ENCODE measurements around the gene ECHS1. TPM values are rescaled to one million over a fixed set of nuclear protein-coding genes. Genes with fewer than 3 reads are reported as not detected.
A peak's percentile ranks its signal among the peaks of the same experiment; 100 is the strongest.

The ECHS1 gene
- total RNA-seq, 1 experiment from 2014 or later: 58.0 TPM

DNA sequence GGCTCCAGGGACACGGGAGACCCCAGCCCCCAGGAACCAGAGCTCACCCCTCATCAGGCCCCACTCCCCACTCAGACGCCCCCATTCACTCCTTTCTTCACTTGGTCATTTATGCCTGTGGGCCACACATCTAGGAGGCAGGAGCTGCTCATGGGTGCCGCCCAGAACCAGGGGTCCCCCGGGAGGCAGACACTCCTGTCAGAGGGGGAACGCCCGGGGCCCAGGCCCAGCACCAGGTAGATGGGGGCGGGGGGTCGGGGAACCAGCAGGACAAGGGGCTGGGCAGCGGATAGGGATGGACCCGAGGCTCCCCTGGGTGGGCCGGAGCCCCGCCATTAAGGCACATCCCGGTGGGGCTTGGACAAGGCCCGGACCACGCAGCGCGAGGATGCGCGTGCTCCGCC is 48.3 kb downstream of the ECHS1 start (continued):
- TF ChIP-seq RAD21 (IDR thresholded peaks at IDR 0.05; ENCODE audit: low read depth): no peak

DNA sequence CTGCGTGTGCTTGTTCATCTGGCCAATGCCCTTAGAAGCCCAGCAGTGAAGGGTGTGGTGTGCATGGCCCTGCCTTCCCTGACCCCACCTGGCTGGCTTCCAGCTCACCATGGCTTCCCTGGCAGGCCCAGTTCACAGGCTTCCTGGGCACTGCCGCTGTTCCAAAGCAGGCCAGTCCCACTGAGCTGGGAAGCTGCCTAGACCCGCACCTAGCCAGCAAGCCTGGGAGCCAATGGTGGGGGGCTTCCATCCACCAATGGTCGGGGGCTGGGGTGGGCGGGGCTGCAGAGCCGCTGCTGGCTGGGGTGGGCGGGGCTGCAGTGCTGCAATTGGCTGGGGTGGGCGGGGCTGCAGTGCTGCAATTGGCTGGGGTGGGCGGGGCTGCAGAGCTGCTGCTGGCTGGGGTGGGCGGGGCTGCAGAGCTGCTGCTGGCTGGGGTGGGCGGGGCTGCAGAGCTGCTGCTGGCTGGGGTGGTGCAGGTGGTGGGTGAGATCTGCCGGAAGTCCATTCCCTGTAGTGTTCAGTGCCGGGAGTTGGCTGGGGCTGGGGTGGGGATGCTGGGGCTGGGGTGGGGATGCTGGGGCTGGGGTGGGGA is 48.9 kb downstream of the ECHS1 start:
- H3K4me2 ChIP-seq (ENCODE audit: low read length): peak overlapping the region; percentile 65
- CTCF ChIA-PET: interaction anchor here (1.0 kb wide), 1 partner anchor 11 kb away, joined by 3 read pairs; no protein-coding TSS in a partner anchor

More for the DNA sequence above, 48.9 kb downstream of the ECHS1 start:
- intact Hi-C loops (cut with micrococcal nuclease): no loop called here
- Histone ChIP-seq H2AFZ (ENCODE audit: low read depth, low read length, poor library complexity, severe bottlenecking) (no peak overlapping the region), H3K79me2 (ENCODE audit: insufficient read depth, low read length) (no peaks in the 10 kb centered on the region), H3K27ac (ENCODE audit: low read depth, low read length) (no peak overlapping the region; the same call in 1 of the 2 replicates), H4K20me1 (ENCODE audit: insufficient read depth) (no peaks in the 10 kb centered on the region), H3K9ac (ENCODE audit: low read length) (no peak overlapping the region), H3K4me1 (ENCODE audit: control insufficient read depth in 1 of 2, insufficient read depth in 2 of 2, low read length in 2 of 2) (peaks cover under 1 to 17% of the 10 kb centered on the region in 2 experiments), H3K36me3 (ENCODE audit: control insufficient read depth in 1 of 2, insufficient read depth in 2 of 2, low read length in 2 of 2) (no peaks in the 10 kb centered on the region), H3K27me3 (ENCODE audit: insufficient read depth, low read length) (no peaks in the 10 kb centered on the region), H3K4me3 (replicated peaks in 1 of 2; ENCODE audit: low read depth in 1 of 2, low read length in 2 of 2) (peak overlapping the region in 1 of 2 experiments; percentile 19; a peak in 1 of 4 replicates), H3K9me3 (ENCODE audit: control insufficient read depth in 1 of 2, insufficient read depth in 1 of 2, low read depth in 1 of 2, low read length in 2 of 2) (no peaks in the 10 kb centered on the region), H3K9me2 (ENCODE audit: insufficient read depth) (no peaks in the 10 kb centered on the region)
- RAD21 ChIA-PET (ENCODE audit: low non-redundant PET in 1 of 2, low total read pairs in 2 of 2, uncharacterized antibody in 2 of 2, unreplicated experiment in 2 of 2): no interaction called here
- BruUV-seq (replicated peaks): no TSS peak
- POLR2A ChIA-PET: interaction anchor here (0.6 to 1.2 kb wide), 2 partner anchors 9 to 357 kb away, joined by 4 to 5 read pairs; no protein-coding TSS in a partner anchor
- ATAC-seq: peak; percentile 83
- no peak for DNase-seq (ENCODE audit: low read depth, low spot score)
- TF ChIP-seq SIN3A (IDR thresholded peaks at IDR 0.05; ENCODE audit: low read depth) (no peak), EGR1 (IDR thresholded peaks at IDR 0.05; ENCODE audit: low read depth) (no peak), EZH2 (IDR thresholded peaks at IDR 0.05) (no peak), FOSL1 (IDR thresholded peaks at IDR 0.05; ENCODE audit: low read depth) (no peak), SRF (IDR thresholded peaks at IDR 0.05; ENCODE audit: low read depth) (no peak), ZFX (IDR thresholded peaks at IDR 0.05) (no peak), ELF1 (IDR thresholded peaks at IDR 0.05; ENCODE audit: borderline replicate concordance, low read depth) (no peak), JUND (IDR thresholded peaks at IDR 0.05) (no peak), ZNF274 (IDR thresholded peaks at IDR 0.05; ENCODE audit: low read depth, low read length) (no peak), POLR2A (IDR thresholded peaks at IDR 0.05; ENCODE audit: borderline replicate concordance, extremely low read depth, insufficient read depth, insufficient read length) (no peak), EZH2phosphoT487 (IDR thresholded peaks at IDR 0.05; ENCODE audit: borderline replicate concordance) (no peak)
- TF ChIP-seq, protein P1, sequence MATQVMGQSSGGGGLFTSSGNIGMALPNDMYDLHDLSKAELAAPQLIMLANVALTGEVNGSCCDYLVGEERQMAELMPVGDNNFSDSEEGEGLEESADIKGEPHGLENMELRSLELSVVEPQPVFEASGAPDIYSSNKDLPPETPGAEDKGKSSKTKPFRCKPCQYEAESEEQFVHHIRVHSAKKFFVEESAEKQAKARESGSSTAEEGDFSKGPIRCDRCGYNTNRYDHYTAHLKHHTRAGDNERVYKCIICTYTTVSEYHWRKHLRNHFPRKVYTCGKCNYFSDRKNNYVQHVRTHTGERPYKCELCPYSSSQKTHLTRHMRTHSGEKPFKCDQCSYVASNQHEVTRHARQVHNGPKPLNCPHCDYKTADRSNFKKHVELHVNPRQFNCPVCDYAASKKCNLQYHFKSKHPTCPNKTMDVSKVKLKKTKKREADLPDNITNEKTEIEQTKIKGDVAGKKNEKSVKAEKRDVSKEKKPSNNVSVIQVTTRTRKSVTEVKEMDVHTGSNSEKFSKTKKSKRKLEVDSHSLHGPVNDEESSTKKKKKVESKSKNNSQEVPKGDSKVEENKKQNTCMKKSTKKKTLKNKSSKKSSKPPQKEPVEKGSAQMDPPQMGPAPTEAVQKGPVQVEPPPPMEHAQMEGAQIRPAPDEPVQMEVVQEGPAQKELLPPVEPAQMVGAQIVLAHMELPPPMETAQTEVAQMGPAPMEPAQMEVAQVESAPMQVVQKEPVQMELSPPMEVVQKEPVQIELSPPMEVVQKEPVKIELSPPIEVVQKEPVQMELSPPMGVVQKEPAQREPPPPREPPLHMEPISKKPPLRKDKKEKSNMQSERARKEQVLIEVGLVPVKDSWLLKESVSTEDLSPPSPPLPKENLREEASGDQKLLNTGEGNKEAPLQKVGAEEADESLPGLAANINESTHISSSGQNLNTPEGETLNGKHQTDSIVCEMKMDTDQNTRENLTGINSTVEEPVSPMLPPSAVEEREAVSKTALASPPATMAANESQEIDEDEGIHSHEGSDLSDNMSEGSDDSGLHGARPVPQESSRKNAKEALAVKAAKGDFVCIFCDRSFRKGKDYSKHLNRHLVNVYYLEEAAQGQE (IDR thresholded peaks at IDR 0.05; ENCODE audit: low read depth): no peak
- TF ChIP-seq, protein P2, sequence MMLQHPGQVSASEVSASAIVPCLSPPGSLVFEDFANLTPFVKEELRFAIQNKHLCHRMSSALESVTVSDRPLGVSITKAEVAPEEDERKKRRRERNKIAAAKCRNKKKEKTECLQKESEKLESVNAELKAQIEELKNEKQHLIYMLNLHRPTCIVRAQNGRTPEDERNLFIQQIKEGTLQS (IDR thresholded peaks at IDR 0.05): no peak
- TF ChIP-seq, protein P3, sequence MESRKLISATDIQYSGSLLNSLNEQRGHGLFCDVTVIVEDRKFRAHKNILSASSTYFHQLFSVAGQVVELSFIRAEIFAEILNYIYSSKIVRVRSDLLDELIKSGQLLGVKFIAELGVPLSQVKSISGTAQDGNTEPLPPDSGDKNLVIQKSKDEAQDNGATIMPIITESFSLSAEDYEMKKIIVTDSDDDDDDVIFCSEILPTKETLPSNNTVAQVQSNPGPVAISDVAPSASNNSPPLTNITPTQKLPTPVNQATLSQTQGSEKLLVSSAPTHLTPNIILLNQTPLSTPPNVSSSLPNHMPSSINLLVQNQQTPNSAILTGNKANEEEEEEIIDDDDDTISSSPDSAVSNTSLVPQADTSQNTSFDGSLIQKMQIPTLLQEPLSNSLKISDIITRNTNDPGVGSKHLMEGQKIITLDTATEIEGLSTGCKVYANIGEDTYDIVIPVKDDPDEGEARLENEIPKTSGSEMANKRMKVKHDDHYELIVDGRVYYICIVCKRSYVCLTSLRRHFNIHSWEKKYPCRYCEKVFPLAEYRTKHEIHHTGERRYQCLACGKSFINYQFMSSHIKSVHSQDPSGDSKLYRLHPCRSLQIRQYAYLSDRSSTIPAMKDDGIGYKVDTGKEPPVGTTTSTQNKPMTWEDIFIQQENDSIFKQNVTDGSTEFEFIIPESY (IDR thresholded peaks at IDR 0.05; ENCODE audit: extremely low read depth, insufficient replicate concordance, low read length): no peak
- TF ChIP-seq, protein P4, sequence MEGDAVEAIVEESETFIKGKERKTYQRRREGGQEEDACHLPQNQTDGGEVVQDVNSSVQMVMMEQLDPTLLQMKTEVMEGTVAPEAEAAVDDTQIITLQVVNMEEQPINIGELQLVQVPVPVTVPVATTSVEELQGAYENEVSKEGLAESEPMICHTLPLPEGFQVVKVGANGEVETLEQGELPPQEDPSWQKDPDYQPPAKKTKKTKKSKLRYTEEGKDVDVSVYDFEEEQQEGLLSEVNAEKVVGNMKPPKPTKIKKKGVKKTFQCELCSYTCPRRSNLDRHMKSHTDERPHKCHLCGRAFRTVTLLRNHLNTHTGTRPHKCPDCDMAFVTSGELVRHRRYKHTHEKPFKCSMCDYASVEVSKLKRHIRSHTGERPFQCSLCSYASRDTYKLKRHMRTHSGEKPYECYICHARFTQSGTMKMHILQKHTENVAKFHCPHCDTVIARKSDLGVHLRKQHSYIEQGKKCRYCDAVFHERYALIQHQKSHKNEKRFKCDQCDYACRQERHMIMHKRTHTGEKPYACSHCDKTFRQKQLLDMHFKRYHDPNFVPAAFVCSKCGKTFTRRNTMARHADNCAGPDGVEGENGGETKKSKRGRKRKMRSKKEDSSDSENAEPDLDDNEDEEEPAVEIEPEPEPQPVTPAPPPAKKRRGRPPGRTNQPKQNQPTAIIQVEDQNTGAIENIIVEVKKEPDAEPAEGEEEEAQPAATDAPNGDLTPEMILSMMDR (IDR thresholded peaks at IDR 0.05 in 2 of 3, conservative IDR thresholded peaks at IDR 0.05 in 1 of 3; ENCODE audit: borderline replicate concordance in 1 of 3, insufficient read depth in 1 of 3, low read depth in 2 of 3, low read length in 2 of 3): no peak
